WTC11 (cell line): ENCODE results near the gene KNSTRN.

Experiments
- ARID4B ChIP-seq: sonication (generic); formaldehyde crosslinking; IDR thresholded peaks from 2 replicates; pipeline ENCODE4 v1.8.0; 2023; ENCODE audit warnings: missing genetic modification reagents, mild to moderate bottlenecking, borderline replicate concordance
- CTCF ChIP-seq: fragments of 200-600 bp; IDR thresholded peaks from 2 replicates; pipeline ENCODE4 v1.8.0; 2022; ENCODE audit warnings: antibody characterized with exemption
- ETV6 ChIP-seq: sonication (generic); formaldehyde crosslinking; IDR thresholded peaks from 2 replicates; pipeline ENCODE4 v1.8.1; 2022; ENCODE audit warnings: mild to moderate bottlenecking, missing genetic modification reagents
- HMGA2 ChIP-seq: fragments of 250-450 bp; sonication (Bioruptor Pico); IDR thresholded peaks from 2 replicates; pipeline ENCODE4 v1.4.0; 2021; ENCODE audit warnings: mild to moderate bottlenecking, moderate library complexity
- IRF2 ChIP-seq: sonication (generic); formaldehyde crosslinking; IDR thresholded peaks from 2 replicates; pipeline ENCODE4 v1.8.0; 2022; ENCODE audit warnings: low read depth, missing genetic modification reagents, borderline replicate concordance
- JUN ChIP-seq: sonication (generic); formaldehyde crosslinking; IDR thresholded peaks from 2 replicates; pipeline ENCODE4 v1.8.0; 2023; ENCODE audit warnings: mild to moderate bottlenecking, missing genetic modification reagents
- MAX ChIP-seq: sonication (generic); formaldehyde crosslinking; IDR thresholded peaks from 2 replicates; pipeline ENCODE4 v1.8.0; 2022; ENCODE audit warnings: mild to moderate bottlenecking, missing genetic modification reagents
- MLX ChIP-seq: sonication (generic); formaldehyde crosslinking; IDR thresholded peaks from 2 replicates; pipeline ENCODE4 v1.8.1; 2023; ENCODE audit warnings: mild to moderate bottlenecking, missing genetic modification reagents, moderate library complexity
- MYBL2 ChIP-seq: sonication (generic); formaldehyde crosslinking; IDR thresholded peaks from 2 replicates; pipeline ENCODE4 v1.8.1; 2023; ENCODE audit warnings: mild to moderate bottlenecking, moderate library complexity, missing genetic modification reagents
- OVOL2 ChIP-seq: fragments of 250-450 bp; sonication (Bioruptor Pico); IDR thresholded peaks from 2 replicates; pipeline ENCODE4 v1.9.0; 2021; ENCODE audit warnings: mild to moderate bottlenecking, borderline replicate concordance
- SP1 ChIP-seq: sonication (generic); formaldehyde crosslinking; conservative IDR thresholded peaks from 2 replicates; pipeline ENCODE4 v1.8.1; 2022; ENCODE audit warnings: missing genetic modification reagents
- USF2 ChIP-seq: sonication (generic); formaldehyde crosslinking; IDR thresholded peaks from 2 replicates; pipeline ENCODE4 v1.8.1; 2023; ENCODE audit warnings: mild to moderate bottlenecking, missing genetic modification reagents, moderate library complexity
- ZNF121 ChIP-seq: sonication (generic); formaldehyde crosslinking; IDR thresholded peaks from 2 replicates; pipeline ENCODE4 v1.8.0; 2023; ENCODE audit warnings: missing genetic modification reagents
- ZNF219 ChIP-seq: sonication (generic); formaldehyde crosslinking; IDR thresholded peaks from 2 replicates; pipeline ENCODE4 v1.8.0; 2023; ENCODE audit warnings: missing genetic modification reagents, mild to moderate bottlenecking, borderline replicate concordance

- TF ChIP-seq ARID4B (no peak), CTCF (no peak), MAX (no peak), MYBL2 (CRISPR knock-in tag) (no peak), MLX (CRISPR knock-in tag) (no peak), ETV6 (CRISPR knock-in tag) (no peak), OVOL2 (no peak), SP1 (CRISPR knock-in tag) (no peak), IRF2 (no peak), HMGA2 (CRISPR knock-in tag) (no peak), USF2 (no peak), ZNF219 (CRISPR knock-in tag) (no peak), ZNF121 (CRISPR knock-in tag) (no peak), JUN (no peak)
Observed at GRCh38 chr15:40364251-40364650, 18.3 kb upstream of the KNSTRN start.
